ENCODE measurements around the gene OSBPL6.

The OSBPL6 gene

DNA sequence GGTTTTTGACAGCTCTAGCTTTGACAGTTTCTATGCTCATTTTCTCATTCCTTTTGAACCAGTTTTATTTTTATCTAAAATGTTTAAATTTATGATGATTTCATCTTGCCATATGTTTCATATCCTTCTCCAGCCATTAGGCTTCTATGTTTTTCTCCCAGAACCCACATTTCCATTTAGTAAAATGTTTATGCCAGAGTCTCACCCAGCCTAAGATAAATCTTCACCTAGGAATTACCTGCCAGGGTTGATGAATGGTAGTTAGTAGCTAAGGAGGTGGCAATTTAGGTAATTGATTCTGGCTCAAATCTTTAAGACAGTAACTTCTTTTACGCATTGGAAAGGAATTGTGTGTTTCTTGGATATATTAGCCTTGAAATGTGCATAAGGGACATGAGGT is 173.0 kb downstream of the OSBPL6 start:
- Histone ChIP-seq H3K27me3 (replicated peaks; ENCODE audit: control insufficient read depth, insufficient read depth, low read length) (peaks cover 2% of the 10 kb centered on the region; the same call in 1 of the 2 replicates), H3K36me3 (ENCODE audit: control insufficient read depth, insufficient read depth, low read length) (no peaks in the 10 kb centered on the region), H3K4me3 (replicated peaks; ENCODE audit: low read depth, low read length) (no peak overlapping the region)
- TF ChIP-seq, protein P1, sequence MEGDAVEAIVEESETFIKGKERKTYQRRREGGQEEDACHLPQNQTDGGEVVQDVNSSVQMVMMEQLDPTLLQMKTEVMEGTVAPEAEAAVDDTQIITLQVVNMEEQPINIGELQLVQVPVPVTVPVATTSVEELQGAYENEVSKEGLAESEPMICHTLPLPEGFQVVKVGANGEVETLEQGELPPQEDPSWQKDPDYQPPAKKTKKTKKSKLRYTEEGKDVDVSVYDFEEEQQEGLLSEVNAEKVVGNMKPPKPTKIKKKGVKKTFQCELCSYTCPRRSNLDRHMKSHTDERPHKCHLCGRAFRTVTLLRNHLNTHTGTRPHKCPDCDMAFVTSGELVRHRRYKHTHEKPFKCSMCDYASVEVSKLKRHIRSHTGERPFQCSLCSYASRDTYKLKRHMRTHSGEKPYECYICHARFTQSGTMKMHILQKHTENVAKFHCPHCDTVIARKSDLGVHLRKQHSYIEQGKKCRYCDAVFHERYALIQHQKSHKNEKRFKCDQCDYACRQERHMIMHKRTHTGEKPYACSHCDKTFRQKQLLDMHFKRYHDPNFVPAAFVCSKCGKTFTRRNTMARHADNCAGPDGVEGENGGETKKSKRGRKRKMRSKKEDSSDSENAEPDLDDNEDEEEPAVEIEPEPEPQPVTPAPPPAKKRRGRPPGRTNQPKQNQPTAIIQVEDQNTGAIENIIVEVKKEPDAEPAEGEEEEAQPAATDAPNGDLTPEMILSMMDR (IDR thresholded peaks at IDR 0.05; ENCODE audit: insufficient read depth, low read length, poor library complexity, severe bottlenecking) = no peak
- no peak for DNase-seq (ENCODE audit: extremely low read depth, insufficient read length)

- Histone ChIP-seq H3K36me3 (ENCODE audit: control insufficient read depth, insufficient read depth, low read length) (no peaks in the 10 kb centered on the region), H3K4me3 (replicated peaks; ENCODE audit: low read depth, low read length) (no peak overlapping the region), H3K27me3 (replicated peaks; ENCODE audit: control insufficient read depth, insufficient read depth, low read length) (no peaks in the 10 kb centered on the region)
- DNase-seq (ENCODE audit: extremely low read depth, insufficient read length) = no peak
- TF ChIP-seq, protein P1 (IDR thresholded peaks at IDR 0.05; ENCODE audit: insufficient read depth, low read length, poor library complexity, severe bottlenecking) = no peak
Measured at GRCh38 chr2:178374865-178375264, 180.6 kb downstream of the OSBPL6 start.

- Histone ChIP-seq H3K4me3 (replicated peaks; ENCODE audit: low read depth, low read length) (no peak overlapping the region), H3K36me3 (ENCODE audit: control insufficient read depth, insufficient read depth, low read length) (no peaks in the 10 kb centered on the region), H3K27me3 (replicated peaks; ENCODE audit: control insufficient read depth, insufficient read depth, low read length) (no peaks in the 10 kb centered on the region)
- TF ChIP-seq, protein P1 (IDR thresholded peaks at IDR 0.05; ENCODE audit: insufficient read depth, low read length, poor library complexity, severe bottlenecking) = no peak
- DNase-seq (ENCODE audit: extremely low read depth, insufficient read length) = no peak
Measured at GRCh38 chr2:178377046-178377445, 182.7 kb downstream of the OSBPL6 start.

DNA sequence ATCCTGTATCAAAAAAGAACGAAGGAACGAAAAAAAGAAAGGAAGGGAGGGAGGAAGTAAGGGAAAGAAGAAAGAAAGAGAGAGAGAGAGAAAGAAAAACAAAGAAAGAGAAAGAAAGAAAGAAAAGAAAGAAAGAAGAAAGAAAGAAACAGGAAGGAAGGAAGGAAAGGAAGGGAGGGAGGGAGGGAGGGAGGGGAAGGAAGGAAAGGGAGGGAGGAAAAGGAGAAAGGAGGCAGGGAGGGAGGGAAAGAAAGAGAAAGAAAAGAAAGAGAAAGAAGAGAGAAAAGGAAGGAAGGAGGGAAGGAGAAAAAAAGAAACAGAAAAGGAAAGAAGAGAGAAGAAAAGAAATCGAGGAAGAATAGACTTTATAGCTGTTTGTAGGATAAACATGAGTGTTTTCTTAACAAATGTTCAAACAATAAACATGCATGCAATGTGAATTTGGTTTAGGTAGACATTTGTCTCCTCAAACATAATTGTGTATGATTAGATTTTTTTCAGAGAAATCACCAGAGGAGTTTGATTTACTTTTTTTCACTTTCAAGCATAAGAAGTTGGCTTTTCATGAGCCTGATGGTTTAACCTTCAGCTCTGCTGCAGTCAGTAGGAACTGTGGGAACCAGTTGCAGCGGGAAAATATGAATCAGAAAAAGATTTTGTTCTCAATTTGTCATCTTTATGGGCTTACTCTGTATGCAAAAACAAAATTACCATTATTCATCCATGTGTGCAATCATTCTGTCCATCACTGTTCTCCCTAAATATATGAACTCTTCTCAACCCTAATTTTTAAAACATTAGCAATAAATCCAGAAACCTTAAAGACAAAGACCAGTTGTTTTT is 185.1 kb downstream of the OSBPL6 start:
- Histone ChIP-seq H3K36me3 (ENCODE audit: control insufficient read depth, insufficient read depth, low read length) (no peaks in the 10 kb centered on the region), H3K4me3 (replicated peaks; ENCODE audit: low read depth, low read length) (no peak overlapping the region), H3K27me3 (replicated peaks; ENCODE audit: control insufficient read depth, insufficient read depth, low read length) (no peaks in the 10 kb centered on the region)
- no peak for DNase-seq (ENCODE audit: extremely low read depth, insufficient read length)
- TF ChIP-seq, protein P1 (IDR thresholded peaks at IDR 0.05; ENCODE audit: insufficient read depth, low read length, poor library complexity, severe bottlenecking) = no peak

DNA sequence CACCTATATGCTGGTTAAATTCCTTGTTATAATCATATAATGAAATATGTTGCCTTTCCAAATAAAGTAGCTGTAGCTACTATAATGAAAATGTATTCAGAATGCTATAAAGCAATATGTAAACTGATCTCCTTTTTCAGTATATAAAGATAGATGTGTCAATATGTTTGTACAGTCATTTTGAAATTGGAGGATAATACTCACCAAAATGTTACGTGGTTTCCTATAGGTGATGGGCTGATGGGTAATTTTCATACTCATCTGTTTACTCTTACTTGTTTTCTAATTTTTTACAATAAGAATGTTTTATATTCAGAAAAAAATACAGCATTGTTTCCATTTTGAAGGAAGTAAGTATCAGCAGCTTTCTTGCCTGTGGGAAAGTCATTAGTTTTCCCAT is 186.5 kb downstream of the OSBPL6 start:
- Histone ChIP-seq H3K27me3 (replicated peaks; ENCODE audit: control insufficient read depth, insufficient read depth, low read length) (no peaks in the 10 kb centered on the region), H3K4me3 (replicated peaks; ENCODE audit: low read depth, low read length) (no peak overlapping the region), H3K36me3 (ENCODE audit: control insufficient read depth, insufficient read depth, low read length) (no peaks in the 10 kb centered on the region)
- no peak for DNase-seq (ENCODE audit: extremely low read depth, insufficient read length)
- TF ChIP-seq, protein P1 (IDR thresholded peaks at IDR 0.05; ENCODE audit: insufficient read depth, low read length, poor library complexity, severe bottlenecking) = no peak

Data from GM06990 (cell line).